AG10803 (cell line): ENCODE results near the gene PDYN.
A peak's percentile ranks its signal among the peaks of the same experiment; 100 is the strongest.

Source experiments
- DNase-seq: peaks from one replicate; pipeline ENCODE4 v3.0.0; 2010; ENCODE audit warnings: low read depth
- H3K4me3 ChIP-seq: 2 replicates; pipeline ENCODE4 v1.5.1; 2011; ENCODE audit warnings: mild to moderate bottlenecking, low read length, control low read depth
- TF ChIP-seq, protein P1 (sequence below): conservative IDR thresholded peaks from 2 replicates; pipeline ENCODE4 v1.5.1; 2011; ENCODE audit warnings: mild to moderate bottlenecking, low read length, control low read depth, inconsistent platforms

Gene PDYN

DNA sequence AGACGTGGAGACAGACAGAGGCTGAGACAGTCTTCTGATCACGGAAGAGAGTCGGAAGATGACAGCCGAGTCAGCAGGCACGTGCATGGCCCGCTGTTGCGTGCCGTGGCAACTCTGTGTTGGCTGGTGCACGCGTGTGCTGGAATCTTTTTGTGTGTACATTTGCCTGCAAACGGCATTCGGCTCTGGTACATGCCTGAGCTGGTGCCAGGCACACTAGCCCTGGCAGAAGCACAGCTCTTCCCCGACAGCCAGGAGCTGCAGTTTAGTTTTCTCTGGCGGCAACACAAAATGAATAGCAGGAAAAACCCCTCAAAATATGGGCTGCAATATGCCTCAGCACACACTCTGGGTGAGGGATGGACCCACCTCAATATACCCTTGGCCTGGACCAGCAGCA lies 769 bp upstream of the PDYN start:
- no peak for DNase-seq
- H3K4me3 ChIP-seq: no peak overlapping the region
- TF ChIP-seq, protein P1, sequence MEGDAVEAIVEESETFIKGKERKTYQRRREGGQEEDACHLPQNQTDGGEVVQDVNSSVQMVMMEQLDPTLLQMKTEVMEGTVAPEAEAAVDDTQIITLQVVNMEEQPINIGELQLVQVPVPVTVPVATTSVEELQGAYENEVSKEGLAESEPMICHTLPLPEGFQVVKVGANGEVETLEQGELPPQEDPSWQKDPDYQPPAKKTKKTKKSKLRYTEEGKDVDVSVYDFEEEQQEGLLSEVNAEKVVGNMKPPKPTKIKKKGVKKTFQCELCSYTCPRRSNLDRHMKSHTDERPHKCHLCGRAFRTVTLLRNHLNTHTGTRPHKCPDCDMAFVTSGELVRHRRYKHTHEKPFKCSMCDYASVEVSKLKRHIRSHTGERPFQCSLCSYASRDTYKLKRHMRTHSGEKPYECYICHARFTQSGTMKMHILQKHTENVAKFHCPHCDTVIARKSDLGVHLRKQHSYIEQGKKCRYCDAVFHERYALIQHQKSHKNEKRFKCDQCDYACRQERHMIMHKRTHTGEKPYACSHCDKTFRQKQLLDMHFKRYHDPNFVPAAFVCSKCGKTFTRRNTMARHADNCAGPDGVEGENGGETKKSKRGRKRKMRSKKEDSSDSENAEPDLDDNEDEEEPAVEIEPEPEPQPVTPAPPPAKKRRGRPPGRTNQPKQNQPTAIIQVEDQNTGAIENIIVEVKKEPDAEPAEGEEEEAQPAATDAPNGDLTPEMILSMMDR: no peak

DNA sequence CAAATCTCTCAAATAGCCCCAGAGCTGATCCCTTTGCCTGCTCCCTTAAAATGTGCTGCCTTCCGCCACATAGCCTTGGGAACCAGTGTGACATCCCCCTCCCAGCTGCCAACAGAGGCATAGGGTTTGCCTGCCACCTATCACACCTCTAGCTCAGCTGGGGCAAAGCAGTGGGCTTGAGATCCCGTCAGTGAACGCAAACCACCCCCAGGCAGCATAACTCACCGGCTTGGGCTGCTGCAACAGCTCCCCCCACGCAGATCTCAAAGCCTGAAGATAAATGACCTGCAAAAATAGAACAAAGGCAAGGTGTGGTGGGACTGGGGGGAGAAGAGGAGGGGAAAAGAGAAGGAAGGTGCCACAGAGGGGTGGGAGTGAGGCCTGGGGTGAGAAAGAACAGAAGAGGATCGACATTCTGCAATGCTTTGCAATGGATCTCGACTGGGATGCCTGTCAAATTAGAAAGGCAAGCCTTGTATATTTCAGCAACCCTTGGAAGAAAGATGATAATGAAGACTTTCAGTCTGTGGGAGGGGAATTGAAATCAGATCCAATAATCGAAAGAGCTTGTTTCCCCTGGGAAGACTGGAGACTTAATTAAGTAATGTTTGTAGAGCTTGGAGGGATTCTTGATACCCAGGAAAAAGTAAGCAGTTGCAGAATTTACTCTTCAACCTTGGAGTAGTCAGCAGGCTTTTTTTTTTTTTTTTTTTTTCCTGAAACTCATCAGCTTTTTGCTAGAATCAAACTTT lies 1.3 kb downstream of the PDYN start:
- no peak overlapping the region for H3K4me3 ChIP-seq
- DNase-seq: no peak
- TF ChIP-seq, protein P1: no peak

DNA sequence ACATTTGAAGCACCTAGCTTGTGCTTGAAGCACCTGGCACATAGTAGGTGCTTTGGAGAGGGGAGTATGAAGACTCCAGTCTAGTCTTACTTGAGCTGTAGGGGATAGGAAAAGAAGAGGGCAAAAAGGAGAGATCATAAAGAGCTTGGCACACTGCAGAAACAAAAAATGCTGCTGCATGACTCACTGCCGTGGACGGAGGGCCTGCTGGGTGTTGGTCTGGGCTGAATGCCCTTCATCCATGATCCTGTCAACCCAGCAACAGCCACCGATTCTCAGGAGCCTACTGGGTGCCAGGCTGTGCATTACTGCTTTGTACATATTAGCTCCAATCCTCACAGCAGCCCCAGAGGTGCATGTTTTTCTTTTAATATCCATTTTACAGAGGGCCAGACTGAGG lies 6.0 kb downstream of the PDYN start:
- no peak overlapping the region for H3K4me3 ChIP-seq
- TF ChIP-seq, protein P1: no peak
- peak; percentile 41 for DNase-seq

DNA sequence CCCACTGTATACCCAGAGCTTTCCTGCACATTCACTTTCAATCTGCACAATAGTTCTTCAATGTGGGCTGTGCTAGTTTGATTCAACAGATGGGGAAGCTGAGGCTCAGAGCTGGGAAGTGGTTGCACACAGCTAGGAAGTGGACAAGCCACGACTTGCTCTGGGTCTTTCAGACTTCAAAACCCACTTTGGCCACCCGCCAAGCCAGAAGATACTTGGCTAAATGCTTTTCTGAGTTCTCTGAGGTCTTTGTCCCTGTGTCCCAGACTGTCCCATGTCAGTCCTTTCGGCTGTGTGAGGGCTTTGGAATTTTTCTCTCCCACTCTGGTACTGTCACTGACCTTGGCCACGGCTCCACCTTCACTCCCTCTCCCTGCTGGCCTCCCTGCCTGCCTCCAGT lies 10.6 kb downstream of the PDYN start:
- TF ChIP-seq, protein P1: no peak
- H3K4me3 ChIP-seq: no peak overlapping the region
- DNase-seq: no peak

DNA sequence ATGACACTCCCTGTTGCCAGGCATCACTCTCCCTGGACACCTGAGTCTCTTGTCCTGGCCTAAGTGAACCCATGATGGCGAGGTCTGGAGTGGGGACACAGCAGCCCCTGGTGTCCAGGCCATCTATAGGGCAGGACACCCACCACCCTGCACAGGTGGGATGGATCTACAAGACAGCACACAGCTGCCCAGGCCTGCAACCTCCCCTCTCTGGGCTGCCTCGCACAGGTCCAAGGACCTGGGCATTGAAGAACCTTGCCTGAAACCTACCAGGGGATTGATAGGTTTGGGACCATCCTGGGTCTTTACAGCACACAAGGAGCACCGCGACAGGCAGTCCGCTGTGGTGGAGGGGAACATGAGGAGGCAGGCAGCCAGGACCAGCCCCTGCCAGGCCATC lies 11.2 kb downstream of the PDYN start:
- DNase-seq: no peak
- no peak overlapping the region for H3K4me3 ChIP-seq
- TF ChIP-seq, protein P1: no peak

DNA sequence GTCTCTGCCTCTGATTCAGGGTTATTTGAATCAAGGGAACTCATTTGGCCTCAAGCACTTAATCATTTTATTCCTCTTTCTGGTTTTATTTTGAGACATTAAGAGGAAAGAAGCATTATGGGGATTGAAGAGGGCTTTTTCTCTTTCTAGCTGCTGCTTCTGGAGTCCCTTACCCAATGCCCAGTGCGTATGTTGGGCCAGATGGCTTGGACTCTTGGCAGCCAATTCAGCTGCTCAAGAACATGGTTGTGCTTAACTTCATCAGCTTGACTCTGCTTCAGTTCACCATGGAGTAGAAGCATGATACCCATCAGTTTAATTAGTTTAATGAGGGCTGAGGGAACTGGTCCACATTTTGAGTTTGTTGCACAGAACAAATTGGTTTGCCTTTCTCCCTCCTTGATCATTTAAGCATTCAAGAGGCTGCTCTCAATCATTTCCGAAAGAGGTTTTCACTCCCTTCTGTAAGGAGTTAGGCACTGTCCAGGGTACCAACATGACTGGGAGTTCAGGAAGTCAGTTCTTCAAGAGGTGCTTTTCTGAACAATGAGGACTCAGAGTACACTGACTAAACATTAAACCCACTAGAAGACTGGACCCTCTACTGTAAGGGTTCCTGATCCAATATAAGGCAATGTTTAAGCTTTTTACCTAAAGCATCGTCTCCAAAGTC lies 14.6 kb downstream of the PDYN start:
- H3K4me3 ChIP-seq: no peak overlapping the region
- no peak for DNase-seq
- TF ChIP-seq, protein P1: no peak

DNA sequence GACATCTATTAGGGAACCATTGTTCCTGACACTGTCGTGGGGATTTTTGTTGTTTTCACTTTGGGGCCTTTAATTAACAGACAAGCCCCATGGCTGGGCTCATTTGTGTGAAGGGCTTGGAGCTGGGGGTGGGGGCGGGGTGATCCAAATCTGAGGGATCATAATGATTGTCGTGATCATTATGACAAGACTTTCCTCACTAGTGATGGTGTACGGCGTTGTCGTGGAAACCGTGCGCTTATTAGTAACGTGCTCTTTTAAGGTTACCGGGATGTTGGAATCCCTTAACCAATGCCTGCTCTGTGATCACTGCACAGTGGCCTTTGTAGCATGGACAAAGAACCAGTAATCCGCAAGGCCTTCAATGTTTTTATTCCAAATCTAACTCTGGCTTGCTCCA lies 18.6 kb downstream of the PDYN start:
- H3K4me3 ChIP-seq: no peak overlapping the region
- TF ChIP-seq, protein P1: no peak
- DNase-seq: no peak
